ENCODE data around the gene KIF6.

Gene KIF6

DNA sequence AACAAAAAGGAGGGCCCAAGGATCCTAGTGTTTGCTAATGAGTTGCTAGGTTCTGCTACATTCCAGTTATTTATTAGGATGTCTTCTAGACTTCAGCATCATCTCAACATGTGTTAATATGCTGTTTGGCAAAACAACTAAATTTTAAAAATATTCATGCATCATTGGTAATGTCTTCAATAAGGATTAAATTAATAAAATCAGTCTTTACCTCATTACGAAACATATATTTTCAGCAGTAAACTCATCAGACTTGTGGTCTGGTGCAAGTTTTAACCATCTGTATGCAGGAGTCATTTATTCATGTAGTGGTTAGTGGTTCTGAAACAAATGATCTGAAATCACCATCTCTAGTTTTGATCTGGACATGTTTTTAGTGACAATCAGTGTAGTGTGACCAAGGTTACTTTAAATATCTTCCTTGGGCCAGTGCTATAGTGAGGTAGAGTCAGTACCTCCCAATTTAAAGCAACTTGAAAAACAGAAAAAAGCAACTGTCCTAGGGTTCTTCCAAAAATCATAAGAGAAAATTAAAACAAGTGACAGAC is 317.7 kb downstream of the KIF6 start:
- DNase-seq, result no peak

DNA sequence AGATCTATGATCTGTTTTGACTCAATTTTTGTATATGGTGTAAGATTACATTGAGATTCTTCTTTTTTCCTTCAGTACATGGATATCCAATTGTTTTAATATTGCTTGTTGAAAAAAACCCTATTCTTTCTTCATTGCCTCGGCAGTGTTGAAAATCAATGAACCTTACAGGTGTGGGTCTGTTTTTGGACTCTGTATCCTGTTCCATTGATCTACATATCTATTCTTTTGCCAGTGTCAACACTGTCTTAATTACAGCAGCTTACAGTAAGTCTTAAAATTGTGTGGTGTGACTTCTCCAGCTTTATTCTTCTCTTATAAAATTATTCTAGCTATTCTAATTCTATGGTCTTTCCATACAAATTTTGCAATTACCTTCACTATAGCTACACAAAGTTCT is 320.9 kb downstream of the KIF6 start:
- DNase-seq, result no peak

GRCh38 chr6:39403304-39403703 is 321.9 kb downstream of the KIF6 start:
- DNase-seq, result no peak

DNA sequence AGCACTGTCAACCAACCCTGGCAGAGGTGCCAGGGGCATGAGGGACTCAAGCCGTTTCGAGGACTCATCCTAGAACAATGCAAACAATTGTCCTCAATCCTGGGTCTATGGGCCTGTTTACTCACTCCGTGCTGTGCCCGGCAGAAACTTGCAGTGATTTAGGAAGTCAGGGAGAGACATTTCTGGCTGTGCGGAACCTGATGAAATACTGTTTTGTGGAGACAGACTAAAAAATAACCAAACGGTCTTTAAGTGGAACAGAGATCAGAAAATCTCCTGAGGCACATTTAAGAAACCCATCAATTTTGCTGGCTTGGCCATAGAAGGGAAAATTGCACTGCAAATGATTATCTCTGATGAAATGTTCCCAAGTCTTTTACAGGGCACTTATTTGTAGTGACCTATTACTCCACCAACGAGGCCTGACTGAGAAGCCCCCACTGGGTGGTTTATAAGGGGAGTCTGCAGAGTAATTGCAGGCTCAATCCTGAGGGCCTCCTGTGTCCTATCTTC is 322.9 kb downstream of the KIF6 start:
- DNase-seq, result no peak

- no peak for DNase-seq
Measured at GRCh38 chr6:39401376-39401775, 323.8 kb downstream of the KIF6 start.

DNA sequence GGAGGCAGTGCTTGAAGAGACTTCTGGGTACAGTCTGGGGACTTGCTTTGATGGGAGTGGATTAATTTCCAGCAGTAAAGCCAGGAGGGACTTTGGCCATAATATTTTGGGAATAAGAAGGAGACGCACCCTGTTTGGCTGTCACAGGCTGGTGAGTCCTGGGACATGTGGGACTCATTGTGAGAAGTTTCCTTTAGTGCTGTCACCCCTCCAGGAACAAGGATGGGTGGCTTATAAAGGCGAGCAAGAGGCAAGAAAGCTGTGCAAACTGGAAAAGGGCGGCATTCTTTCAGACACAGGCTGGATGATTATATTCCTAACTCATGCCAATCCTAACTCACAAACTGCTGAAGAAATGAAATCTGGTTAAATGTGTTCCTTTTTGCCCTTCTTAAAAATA is 325.2 kb downstream of the KIF6 start:
- no peak for DNase-seq

GRCh38 chr6:39396854-39397253 is 328.4 kb downstream of the KIF6 start:
- DNase-seq, result no peak

DNA sequence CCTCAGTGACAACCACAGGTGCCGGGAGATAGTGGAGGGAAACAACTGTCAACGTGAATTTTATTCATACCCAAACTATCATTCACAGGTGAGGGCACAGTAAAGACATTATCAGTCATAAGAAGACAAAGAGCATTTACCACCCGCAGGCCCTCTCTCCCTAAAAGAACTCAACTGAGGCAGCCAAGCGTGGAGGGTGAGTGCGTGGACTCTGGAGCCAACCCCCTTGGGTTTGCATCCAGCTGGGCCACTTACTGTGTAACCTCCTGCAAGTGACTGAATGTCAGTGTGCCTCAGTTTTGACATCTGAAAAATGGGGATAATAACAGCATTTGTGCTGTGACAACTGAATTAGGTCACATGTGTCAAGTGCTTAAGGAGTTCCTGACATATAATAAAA is 332.1 kb downstream of the KIF6 start:
- no peak for DNase-seq

DNA sequence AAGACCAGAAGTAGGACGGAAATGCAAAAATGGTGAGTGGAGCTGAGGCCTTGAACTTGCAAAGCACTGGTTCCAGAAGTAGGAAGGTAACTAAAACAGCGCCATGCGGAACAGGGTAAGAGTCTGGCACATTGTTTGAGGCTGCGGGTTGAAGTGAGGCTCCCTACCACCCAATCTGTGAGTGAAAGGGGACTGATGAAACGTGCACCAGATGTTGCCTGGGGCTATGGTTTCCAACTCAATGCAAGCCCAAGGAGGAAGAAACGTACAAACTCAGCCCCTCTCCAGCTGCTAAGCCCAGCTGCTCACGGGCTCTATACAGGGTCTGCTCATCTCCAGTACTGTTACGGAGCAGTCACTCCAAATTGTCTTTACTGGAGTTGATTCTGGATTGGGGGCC is 334.0 kb downstream of the KIF6 start:
- no peak for DNase-seq

- no peak for DNase-seq
Measured at GRCh38 chr6:39389484-39389767, 335.8 kb downstream of the KIF6 start.

GRCh38 chr6:39388606-39389483 is 336.4 kb downstream of the KIF6 start:
- no peak for DNase-seq

- no peak for DNase-seq
Measured at GRCh38 chr6:39387785-39388184, 337.4 kb downstream of the KIF6 start.

GRCh38 chr6:39386487-39386886 is 338.7 kb downstream of the KIF6 start:
- no peak for DNase-seq

GRCh38 chr6:39381550-39382140 is 343.6 kb downstream of the KIF6 start:
- DNase-seq, result no peak

GRCh38 chr6:39380837-39381549 is 344.2 kb downstream of the KIF6 start:
- no peak for DNase-seq

- DNase-seq, result no peak
Measured at GRCh38 chr6:39378960-39379425, 346.2 kb downstream of the KIF6 start.

GRCh38 chr6:39378175-39378959 is 346.8 kb downstream of the KIF6 start:
- no peak for DNase-seq

DNA sequence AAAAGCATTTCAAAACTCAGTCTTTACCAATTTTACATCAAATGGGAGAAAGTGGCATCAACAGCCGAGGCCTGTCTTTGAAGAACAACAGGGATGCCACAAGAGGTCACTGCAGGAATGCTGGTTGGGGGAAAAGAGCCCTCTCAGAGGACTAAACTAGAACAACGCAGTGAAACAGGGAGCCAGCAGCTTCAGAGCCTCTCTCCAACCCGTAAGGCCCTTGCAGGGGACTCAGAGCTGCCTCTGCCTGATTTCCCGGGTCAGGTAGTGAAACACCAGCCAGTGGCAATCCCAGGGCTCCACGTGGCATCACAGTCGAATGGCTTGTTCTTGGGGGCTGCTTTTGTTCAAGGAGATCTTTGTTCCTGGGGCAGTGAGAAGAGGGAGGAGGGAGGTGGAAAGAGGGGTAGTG is 347.7 kb downstream of the KIF6 start:
- DNase-seq, result peak; percentile 33

DNA sequence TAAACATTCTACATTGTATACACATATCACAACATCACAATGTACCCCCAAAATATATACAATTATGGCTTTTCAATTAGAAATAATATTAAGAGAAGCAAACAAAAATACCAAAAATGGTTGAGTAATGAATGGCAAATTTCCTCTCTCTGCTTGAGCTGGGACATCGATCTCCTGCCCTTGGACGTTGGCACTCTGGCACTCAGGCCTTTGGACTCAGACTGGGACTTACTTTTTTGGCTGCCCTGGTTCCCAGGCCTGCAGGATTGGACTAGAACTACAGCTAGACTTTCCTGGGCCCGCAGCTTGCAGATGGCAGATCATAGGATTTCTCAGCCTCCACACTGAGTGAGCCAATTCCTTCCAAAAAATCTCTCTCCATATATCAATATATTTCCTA is 349.8 kb downstream of the KIF6 start:
- no peak for DNase-seq

- no peak for DNase-seq
Measured at GRCh38 chr6:39370390-39370789, 354.8 kb downstream of the KIF6 start.

DNA sequence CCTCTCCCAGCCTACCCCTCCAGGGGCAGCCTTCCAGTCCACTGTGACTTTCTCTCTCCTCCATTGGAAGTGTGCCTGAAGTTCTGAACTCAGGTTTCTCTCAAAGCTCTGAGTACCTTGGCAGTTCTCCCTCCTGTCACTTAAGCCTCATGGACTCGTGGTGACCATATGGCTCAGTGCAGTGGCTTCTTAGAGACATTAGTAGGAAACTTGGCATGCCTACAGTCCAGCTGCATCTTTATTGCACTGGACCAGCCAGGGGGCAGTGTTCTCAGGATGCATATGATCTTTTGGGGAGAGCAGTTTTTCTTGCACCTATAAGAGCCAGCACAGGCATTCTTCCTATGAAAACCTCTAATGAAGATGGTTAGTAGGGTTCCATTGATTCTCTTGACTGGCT is 355.2 kb downstream of the KIF6 start:
- DNase-seq, result no peak

- no peak for DNase-seq
Measured at GRCh38 chr6:39367700-39368099, 357.5 kb downstream of the KIF6 start.
